HepG2 (cell line): ENCODE data around the gene PSMD5. TPM values are rescaled to one million over a fixed set of nuclear protein-coding genes. Genes with fewer than 3 reads are reported as not detected.

Experiments
- ATF4 ChIP-seq, 2 experiments: fragments of 450-650 bp in 1 of 2; sonication (generic) in 1 of 2; formaldehyde crosslinking; IDR thresholded peaks; 2 replicates each; pipeline versions ENCODE4 v1.5.0 to v1.8.0; 2020 to 2022; ENCODE audit warnings: mild to moderate bottlenecking in 1 of 2, missing genetic modification reagents in 1 of 2
- CSRNP2 ChIP-seq: sonication (generic); formaldehyde crosslinking; conservative IDR thresholded peaks from 2 replicates; pipeline ENCODE4 v1.8.0; 2022; ENCODE audit warnings: low read depth, missing genetic modification reagents
- FOSL2 ChIP-seq: sonication (generic); formaldehyde crosslinking; IDR thresholded peaks from 2 replicates; pipeline ENCODE4 v1.4.0; 2020; ENCODE audit warnings: missing genetic modification reagents
- KDM2A ChIP-seq: sonication (generic); formaldehyde crosslinking; IDR thresholded peaks from 2 replicates; pipeline ENCODE4 v1.4.0; 2020; ENCODE audit warnings: low read depth, missing genetic modification reagents, borderline replicate concordance
- KDM3A ChIP-seq: IDR thresholded peaks from 2 replicates; pipeline ENCODE4 v1.6.1; 2018; ENCODE audit warnings: low read depth, missing compliant biosample characterization
- KLF11 ChIP-seq: IDR thresholded peaks from 2 replicates; pipeline ENCODE4 v1.6.1; 2016; ENCODE audit warnings: missing compliant biosample characterization
- MZF1 ChIP-seq: sonication (generic); formaldehyde crosslinking; IDR thresholded peaks from 2 replicates; pipeline ENCODE4 v1.8.1; 2023; ENCODE audit warnings: mild to moderate bottlenecking, missing genetic modification reagents, borderline replicate concordance
- NFE2L2 ChIP-seq: fragments of 150-350 bp; IDR thresholded peaks from 2 replicates; pipeline ENCODE4 v1.6.1; 2014; ENCODE audit warnings: low read length
- NFYB ChIP-seq: sonication (generic); formaldehyde crosslinking; IDR thresholded peaks from 2 replicates; pipeline ENCODE4 v1.4.0; 2020; ENCODE audit warnings: missing genetic modification reagents
- NONO ChIP-seq, 2 experiments: fragments of 450-650 bp in 1 of 2; sonication (generic) in 1 of 2; formaldehyde crosslinking in 1 of 2; IDR thresholded peaks in 1 of 2; conservative IDR thresholded peaks in 1 of 2; 2 replicates each; pipeline versions ENCODE4 v1.6.1 to v1.8.0; 2017 to 2022; ENCODE audit warnings: mild to moderate bottlenecking in 1 of 2, missing genetic modification reagents in 1 of 2, moderate library complexity in 1 of 2
- NR2F2 ChIP-seq: IDR thresholded peaks from 2 replicates; pipeline ENCODE4 v1.6.1; 2012; ENCODE audit warnings: low read depth, inconsistent platforms, borderline replicate concordance
- NR2F6 ChIP-seq, 2 experiments: IDR thresholded peaks; 2 replicates each; pipeline ENCODE4 v1.6.1; 2016; ENCODE audit warnings: antibody characterized with exemption in 1 of 2, mild to moderate bottlenecking in 1 of 2
- REL ChIP-seq: sonication (generic); formaldehyde crosslinking; conservative IDR thresholded peaks from 2 replicates; pipeline ENCODE4 v1.8.0; 2022; ENCODE audit warnings: mild to moderate bottlenecking, missing genetic modification reagents, moderate library complexity
- SOX13 ChIP-seq, 3 experiments: fragments of 450-650 bp in 1 of 3; sonication (generic) in 1 of 3; formaldehyde crosslinking in 1 of 3; IDR thresholded peaks in 2 of 3; conservative IDR thresholded peaks in 1 of 3; 2 replicates each; pipeline versions ENCODE4 v1.5.0 to v1.6.1; 2016 to 2020; ENCODE audit warnings: antibody characterized with exemption in 1 of 3, mild to moderate bottlenecking in 1 of 3, missing compliant biosample characterization in 1 of 3, missing genetic modification reagents in 1 of 3, moderate library complexity in 1 of 3
- SP5 ChIP-seq: IDR thresholded peaks from 2 replicates; pipeline ENCODE4 v1.6.1; 2016; ENCODE audit warnings: low read depth, borderline replicate concordance
- TAF1 ChIP-seq: sonication (generic); formaldehyde crosslinking; IDR thresholded peaks from 2 replicates; pipeline ENCODE4 v1.4.0; 2020; ENCODE audit warnings: missing genetic modification reagents
- TOPORS ChIP-seq: sonication (generic); formaldehyde crosslinking; IDR thresholded peaks from 2 replicates; pipeline ENCODE4 v1.8.0; 2023; ENCODE audit warnings: mild to moderate bottlenecking, missing genetic modification reagents
- WIZ ChIP-seq: sonication (generic); formaldehyde crosslinking; IDR thresholded peaks from 2 replicates; pipeline ENCODE4 v1.5.1; 2020; ENCODE audit warnings: mild to moderate bottlenecking, missing genetic modification reagents
- ZBTB39 ChIP-seq: sonication (generic); formaldehyde crosslinking; IDR thresholded peaks from 2 replicates; pipeline ENCODE4 v1.5.0; 2020; ENCODE audit warnings: missing genetic modification reagents
- ZNF20 ChIP-seq: sonication (generic); formaldehyde crosslinking; IDR thresholded peaks from 2 replicates; pipeline ENCODE4 v1.4.0; 2020; ENCODE audit warnings: mild to moderate bottlenecking, moderate library complexity, missing genetic modification reagents
- ZNF552 ChIP-seq: sonication (generic); formaldehyde crosslinking; IDR thresholded peaks from 2 replicates; pipeline ENCODE4 v1.9.0; 2022; ENCODE audit warnings: missing genetic modification reagents, mild to moderate bottlenecking, borderline replicate concordance
- ZNF75D ChIP-seq: sonication (generic); formaldehyde crosslinking; IDR thresholded peaks from 2 replicates; pipeline ENCODE4 v1.8.1; 2023; ENCODE audit warnings: missing genetic modification reagents, mild to moderate bottlenecking, borderline replicate concordance
- ZNF761 ChIP-seq: sonication (generic); formaldehyde crosslinking; conservative IDR thresholded peaks from 2 replicates; pipeline ENCODE4 v1.4.0; 2020; ENCODE audit warnings: mild to moderate bottlenecking, missing genetic modification reagents
- ZNF766 ChIP-seq: sonication (generic); formaldehyde crosslinking; IDR thresholded peaks from 2 replicates; pipeline ENCODE4 v1.5.0; 2020; ENCODE audit warnings: missing genetic modification reagents, borderline replicate concordance
- ZNF792 ChIP-seq: IDR thresholded peaks from 2 replicates; pipeline ENCODE4 v1.6.1; 2016
- polyA plus RNA-seq, 8 experiments: library from polyadenylated mRNA; depleted of rRNA in 3 of 8; stranded (reverse) in 7 of 8; unstranded in 1 of 8; fragments of >200 nt; fragmentation: Illumina TruSeq in 4 of 8; extraction: Trizol in 4 of 8; gene quantifications; 2 replicates each; pipeline versions ENCODE4 v1.2.1 to v1.2.3, GENCODE V29; 2011 to 2016; ENCODE audit warnings: low read depth in 4 of 8, missing spikeins in 1 of 8, mixed read lengths in 1 of 8; ENCODE audit not compliant: insufficient read depth in 1 of 8
- total RNA-seq, 5 experiments: library from RNA; depleted of rRNA; stranded (reverse); fragments of >200 nt; fragmentation: Illumina TruSeq; extraction: Trizol; gene quantifications; 2 replicates each; pipeline ENCODE4 v1.2.3, GENCODE V29; 2016; ENCODE audit warnings: low read depth in 1 of 5

PSMD5 gene
- total and polyA plus RNA-seq, 2 of the 13 experiments (the other 11 are each of a cell fraction or from before 2014, with no cell fraction given), result 12.7 to 18.1 TPM

DNA sequence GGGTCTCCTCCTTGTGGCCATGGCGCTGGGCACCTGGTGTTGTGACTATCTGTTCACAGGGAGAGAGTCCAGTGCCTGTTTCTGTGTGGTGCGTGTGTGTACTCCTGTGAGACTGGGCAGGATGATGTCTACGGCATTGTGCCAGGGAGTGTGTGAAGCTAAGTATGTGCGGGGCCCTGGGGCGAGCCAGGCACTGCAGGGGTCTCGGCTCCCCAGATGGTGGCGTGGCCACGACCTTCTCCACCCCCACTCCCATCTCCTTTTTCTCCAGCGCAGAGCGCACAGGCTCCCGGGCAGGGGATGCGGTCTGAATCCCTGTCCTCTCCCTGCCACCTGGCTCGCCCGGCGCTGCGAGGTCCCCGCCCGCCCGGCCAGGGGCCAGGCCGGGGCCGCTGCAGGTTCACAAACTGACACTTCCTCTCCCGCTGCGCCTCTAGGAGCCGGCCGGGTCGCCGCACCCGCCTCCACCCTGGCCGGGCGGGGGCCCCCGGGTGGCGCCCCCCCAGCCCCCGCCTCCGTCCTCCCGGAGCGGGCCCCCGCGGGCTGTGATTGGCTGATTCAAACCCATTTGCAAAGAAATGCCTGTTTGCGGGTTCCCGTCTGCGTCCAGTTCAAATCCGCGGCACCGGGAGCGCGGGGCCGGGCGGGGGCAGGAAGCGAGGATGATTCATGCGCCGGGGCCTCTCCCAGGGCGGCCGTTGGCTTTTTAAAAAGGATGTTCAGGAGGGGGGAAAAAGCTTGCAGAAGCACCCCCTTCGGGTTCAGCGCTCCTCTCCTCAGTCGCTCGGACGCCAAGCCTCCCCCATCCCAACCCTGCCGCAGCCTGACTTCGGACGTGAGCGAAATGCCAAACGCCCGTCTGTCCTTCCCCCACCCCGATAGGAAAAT, 33.5 kb upstream of the PSMD5 start (continued):
- TF ChIP-seq ATF4 (CRISPR knock-in tag; IDR thresholded peaks at IDR 0.05), result 0 out of 4 replicates have a peak, but pooled peaks of 1 of the 2 experiments have one; percentile 27
- TF ChIP-seq ZNF552 (CRISPR knock-in tag), result no peak
- TF ChIP-seq ZNF75D (CRISPR knock-in tag), result no peak
- no peak for TF ChIP-seq ZNF766 (CRISPR knock-in tag)
- TF ChIP-seq ZNF761 (CRISPR knock-in tag), result no peak
- TF ChIP-seq CSRNP2 (CRISPR knock-in tag), result no peak
- no peak for TF ChIP-seq ZNF20 (CRISPR knock-in tag)
- TF ChIP-seq NFYB, result peak; percentile 81
- no peak for TF ChIP-seq SP5 (CRISPR knock-in tag)
- no peak for TF ChIP-seq WIZ
- no peak for TF ChIP-seq ZBTB39 (CRISPR knock-in tag)
- no peak for TF ChIP-seq SOX13 (IDR thresholded peaks at IDR 0.05)
- TF ChIP-seq SOX13 (CRISPR knock-in tag; conservative IDR thresholded peaks at IDR 0.05 in 1 of 2, IDR thresholded peaks at IDR 0.05 in 1 of 2), result no peak; a peak in 1 of 4 replicates
- no peak for TF ChIP-seq MZF1
- no peak for TF ChIP-seq NFE2L2
- peak; percentile 40; the same call in 1 of the 2 replicates for TF ChIP-seq TAF1
- peak; percentile 58; the same call in 1 of the 2 replicates for TF ChIP-seq KDM2A (CRISPR knock-in tag)
- TF ChIP-seq KLF11 (CRISPR knock-in tag), result no peak
- no peak for TF ChIP-seq NR2F2
- no peak for TF ChIP-seq REL (CRISPR knock-in tag)
- TF ChIP-seq TOPORS (CRISPR knock-in tag), result peak; percentile 71; the same call in 1 of the 2 replicates
- no peak for TF ChIP-seq NR2F6 (IDR thresholded peaks at IDR 0.05)
- no peak for TF ChIP-seq NR2F6 (CRISPR knock-in tag; IDR thresholded peaks at IDR 0.05)
- TF ChIP-seq FOSL2, result peak; percentile 94
- TF ChIP-seq ZNF792 (CRISPR knock-in tag), result no peak
- no peak for TF ChIP-seq NONO (IDR thresholded peaks at IDR 0.05)
- TF ChIP-seq NONO (CRISPR knock-in tag; conservative IDR thresholded peaks at IDR 0.05), result 0 out of 2 replicates have a peak, but pooled peaks have one; percentile 35
- TF ChIP-seq KDM3A (CRISPR knock-in tag), result 0 out of 2 replicates have a peak, but pooled peaks have one; percentile 35
